Endometrium (tissue), 2 donors: ENCODE measurements around the gene CEACAM1.
"Not testable (repeated sequence)": the region's sequence is repeated elsewhere in the genome, so short reads cannot be mapped to it uniquely, and the experiment has no call there.

Source experiments
- FAIRE-seq: peaks from 2 replicates; lab custom pipeline; 2012; peaks lifted over from hg19 to GRCh38; lab: Jason Lieb, UNC
- donor health status: control.
- donor health status: control.

CEACAM1 gene

DNA sequence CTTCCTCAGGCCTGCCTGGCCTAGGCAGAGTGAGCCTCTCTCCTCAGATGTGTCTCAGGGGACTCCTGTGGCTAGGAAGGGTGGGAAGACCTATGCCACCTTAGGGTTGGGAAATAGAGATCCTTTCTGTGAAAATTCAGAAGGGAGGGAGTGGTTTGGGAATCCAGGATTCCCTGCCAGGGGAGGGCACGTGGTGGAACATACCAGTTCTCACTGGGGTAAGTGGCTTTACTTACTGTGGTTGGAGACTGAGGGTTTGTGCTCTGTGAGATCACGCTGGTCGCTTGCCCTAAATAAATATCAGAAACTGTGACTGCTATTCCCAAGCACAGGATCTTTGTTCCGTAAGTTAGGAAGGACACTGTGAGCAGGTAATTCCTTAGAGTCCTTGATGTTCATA is 16.9 kb downstream of the CEACAM1 start:
- no peak for FAIRE-seq

DNA sequence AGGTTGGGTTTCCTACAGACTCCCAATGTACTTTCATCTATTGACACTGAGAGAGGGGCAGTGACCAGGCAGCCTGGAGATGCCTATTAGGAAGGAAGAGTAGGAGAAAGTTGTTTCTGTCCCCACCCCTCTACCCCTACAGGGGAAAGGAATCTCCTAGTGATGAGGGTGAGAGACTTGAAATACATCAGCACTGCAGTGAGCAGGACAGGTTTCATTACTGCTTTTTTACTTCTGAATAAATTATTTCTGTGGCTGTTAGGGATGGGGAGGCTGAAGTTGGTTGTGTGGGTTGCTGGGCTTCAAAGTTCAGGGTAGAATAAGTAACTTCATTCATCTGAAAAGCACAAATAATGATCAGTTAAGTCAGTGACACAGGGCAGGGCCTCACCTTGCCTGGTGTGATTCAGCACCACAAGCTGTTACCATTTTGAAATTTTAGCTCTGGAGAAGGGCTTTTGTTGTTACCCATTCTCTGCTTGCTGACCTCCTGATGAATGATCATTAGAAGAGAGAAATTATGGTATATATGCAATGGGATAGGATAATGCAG is 19.3 kb downstream of the CEACAM1 start:
- no peak for FAIRE-seq

DNA sequence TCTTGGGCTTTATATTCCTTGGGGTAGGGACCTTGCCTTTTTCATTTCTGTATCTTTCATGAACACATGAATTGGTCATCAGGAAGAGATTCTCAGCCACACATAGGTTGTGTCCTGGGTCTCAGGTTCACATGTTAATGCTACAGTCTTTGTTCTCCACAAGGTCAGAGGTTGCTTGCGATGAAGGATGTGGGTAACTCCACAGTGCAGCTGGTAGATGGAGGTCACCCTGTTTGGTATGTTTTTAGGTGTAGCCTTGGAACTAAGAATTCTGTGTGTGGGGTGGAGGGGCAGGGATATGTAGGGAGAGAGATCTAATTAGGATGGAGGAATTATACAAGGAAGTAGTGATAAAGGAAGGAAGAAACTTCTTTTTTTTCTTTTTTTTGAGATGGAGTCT is 23.2 kb downstream of the CEACAM1 start:
- no peak for FAIRE-seq

DNA sequence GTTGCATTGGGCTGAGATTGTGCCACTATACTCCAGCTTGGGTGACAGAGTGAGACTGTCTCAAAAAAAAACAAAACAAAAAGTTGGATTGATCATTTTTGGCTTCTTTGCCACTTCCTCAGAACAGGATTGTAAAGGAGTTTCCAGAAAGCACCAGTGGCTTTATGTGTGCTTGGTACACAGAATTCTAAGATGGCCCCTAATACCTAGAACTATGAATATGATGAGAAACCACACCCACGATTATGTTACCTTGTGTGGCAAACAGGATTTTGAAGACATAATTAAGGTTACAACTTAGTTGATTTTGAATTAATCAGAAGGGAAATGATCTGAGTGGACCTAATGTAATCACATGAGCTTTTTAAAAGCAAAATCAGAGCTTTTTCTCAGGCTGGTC is 26.5 kb downstream of the CEACAM1 start:
- no peak for FAIRE-seq

DNA sequence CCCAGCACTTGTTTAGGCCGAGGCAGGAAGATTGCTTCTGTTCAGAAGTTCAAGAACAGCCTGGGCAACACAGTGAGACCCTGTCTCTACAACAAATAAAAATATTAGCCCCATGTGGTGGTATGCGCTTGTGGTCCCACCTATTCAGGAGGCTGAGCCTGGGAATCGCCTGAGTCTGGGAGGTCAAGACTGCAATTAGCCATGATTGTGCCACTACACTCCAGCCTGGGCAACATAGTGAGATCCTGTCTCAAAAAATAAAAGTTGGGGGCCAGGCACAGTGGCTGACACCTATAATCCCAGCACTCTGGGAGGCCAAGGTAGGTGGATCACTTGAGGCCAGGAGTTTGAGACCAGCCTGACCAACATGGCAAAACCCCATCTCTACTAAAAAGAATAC is 27.0 kb downstream of the CEACAM1 start:
- FAIRE-seq = not testable (repeated sequence)

DNA sequence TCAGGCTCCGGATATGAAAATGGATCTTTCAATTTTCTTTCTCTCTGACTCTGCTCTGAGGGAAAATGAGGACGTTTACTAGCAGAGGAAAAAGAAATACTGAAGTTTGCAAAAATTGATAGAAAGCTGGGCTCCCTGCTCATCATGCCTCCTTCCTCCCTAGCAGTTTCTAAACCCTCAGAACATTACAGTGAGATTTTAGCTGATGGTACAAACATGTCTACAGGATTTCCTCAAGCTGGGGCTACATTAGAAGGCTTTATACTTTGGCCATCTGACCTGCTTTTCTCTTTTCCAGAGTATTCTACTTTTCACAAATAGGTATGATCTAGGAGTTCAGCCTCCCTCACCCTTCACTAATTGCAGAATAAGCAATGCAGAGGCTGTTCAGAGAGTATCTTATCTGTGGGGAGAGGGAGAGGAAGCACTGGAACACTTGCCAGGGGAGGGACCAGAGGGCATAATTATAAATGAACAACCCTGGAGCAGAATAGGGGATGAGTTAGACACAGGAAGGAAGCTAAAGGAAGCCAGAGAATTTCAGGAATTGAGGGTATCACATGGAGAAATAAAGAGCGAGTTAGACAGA is 30.0 kb downstream of the CEACAM1 start:
- FAIRE-seq = no peak

DNA sequence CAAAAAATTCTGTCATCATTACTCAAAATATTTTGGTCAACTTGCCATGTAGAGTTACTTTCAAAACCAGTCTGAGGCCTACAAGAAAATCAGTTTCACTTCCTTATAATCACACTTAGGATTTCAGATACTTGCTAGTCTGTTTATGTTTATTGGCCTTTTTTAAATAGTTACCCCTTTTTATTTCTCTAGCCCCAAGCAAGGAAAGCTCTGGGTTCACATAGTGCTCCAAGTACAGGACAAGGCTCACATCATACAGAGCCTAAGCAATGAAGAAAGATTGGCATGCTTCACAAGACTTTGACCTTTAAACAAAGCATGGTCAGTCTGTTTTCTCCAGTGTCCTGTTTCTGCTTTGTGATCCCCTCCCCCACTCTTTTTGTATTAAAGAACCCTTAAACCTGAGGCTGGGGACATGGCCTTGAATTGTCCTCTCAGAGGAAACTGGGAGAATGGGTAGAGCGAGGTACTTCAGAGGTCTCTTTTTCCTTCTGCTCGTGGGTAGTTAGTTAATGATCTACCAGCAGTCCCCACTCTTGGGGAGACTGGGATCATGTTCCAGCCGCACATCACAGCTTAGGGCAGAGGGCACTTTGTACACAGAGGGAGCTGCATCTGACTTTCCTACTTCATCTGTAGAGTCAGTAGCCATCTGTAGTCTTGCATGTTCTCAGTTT is 30.7 kb downstream of the CEACAM1 start:
- no peak for FAIRE-seq

DNA sequence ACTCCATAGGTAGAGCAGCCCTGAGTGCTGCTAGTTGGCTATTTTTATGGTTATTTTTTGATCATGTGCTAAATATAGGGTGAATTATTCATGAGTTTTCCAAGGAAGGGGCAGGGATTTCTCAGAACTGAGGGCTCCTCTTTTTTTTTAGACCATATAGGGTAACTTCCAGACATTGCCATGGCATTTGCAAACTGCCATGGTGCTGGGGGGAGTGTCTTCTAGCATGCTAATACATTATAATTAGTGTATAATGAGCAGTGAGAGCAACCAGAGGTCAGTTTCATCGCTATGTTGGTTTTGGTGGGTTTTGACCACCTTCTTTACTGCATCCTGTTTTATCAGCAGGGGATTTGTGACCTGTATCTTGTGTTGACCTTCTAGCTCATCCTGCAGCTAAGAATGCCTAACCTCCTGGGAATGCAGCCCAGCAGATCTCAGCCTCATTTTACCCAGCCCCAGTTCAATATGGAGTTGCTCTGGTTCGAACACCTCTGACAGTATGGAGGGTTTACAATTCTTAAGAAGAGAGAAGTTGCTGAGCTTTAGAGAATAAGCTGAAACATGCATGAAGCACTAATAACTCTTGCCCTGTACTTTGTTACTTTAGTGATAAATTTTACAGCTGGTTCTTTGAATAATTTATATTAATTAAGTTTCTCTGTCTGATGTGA is 31.7 kb downstream of the CEACAM1 start:
- FAIRE-seq = no peak

DNA sequence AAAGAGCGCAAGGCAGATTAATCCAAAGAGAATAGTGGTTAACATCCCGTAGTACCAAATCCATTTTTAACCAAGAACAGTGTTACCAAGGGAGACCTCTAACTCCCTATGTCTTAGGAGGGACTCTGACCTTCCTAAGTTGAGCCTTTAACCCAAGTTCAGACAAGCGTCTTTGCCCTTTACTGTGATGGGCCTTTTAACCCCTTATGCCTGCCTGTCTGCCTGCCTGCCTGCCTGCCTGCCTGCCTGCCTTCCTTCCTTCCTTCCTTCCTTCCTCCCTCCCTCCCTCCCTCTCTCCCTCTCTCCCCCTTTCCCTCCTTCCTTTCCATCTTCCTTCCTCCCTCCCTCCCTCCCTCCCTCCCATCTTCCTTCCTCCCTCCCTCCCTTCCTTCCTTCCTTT is 32.6 kb downstream of the CEACAM1 start:
- no peak for FAIRE-seq

DNA sequence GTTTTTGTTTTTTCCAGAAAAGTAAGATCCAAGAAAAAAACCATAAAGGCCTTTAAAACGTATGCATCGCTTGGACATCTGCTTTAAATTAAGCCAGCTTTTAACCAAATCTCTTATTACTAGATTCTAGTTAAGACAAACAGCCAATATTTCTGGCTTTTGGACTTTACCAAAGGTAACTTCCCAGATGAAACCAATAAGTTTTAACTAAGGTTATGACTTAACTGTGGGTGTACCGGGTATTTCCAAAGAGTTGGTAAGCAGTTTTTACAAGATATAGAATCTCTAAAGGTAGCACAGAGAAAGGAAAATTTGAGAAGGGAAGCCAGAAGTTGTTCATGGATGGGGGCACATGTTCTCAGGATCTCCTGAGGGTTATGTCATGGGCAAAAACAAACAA is 34.0 kb downstream of the CEACAM1 start:
- peak; percentile 55 for FAIRE-seq

DNA sequence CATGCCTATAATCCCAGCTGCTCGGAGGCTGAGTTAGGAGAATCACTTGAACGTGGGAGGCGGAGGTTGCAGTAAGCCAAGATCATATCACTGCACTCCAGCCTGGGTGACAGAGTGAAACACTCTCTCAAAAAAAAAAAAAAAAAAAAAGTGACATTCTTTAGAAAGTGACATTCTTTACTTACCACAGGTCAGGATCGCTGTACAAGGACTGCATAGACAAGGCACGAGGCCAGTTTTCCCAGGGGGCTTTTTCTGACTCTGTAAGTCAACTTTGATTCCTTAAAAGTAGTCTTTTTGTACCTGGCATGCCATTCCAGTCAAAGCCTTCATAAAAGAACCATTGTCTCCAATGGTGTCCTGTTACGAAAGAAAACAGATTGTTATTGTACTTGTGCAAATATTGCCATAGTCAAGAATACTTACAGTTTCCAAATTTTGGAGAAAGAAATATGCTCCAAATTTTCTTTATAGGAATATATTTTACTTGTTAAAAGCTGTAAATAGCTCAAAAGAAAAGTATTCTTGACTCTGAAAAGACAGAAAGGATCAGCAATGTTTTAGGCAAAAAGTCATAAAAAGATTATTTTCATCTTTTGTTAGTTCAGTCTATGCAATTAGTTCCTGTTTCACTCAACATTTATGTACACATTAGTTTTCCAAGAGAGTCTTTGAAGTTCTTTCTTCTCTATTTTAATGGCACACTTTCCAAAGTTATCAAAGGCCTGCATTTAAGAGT is 39.3 kb downstream of the CEACAM1 start:
- peak; percentile 8 for FAIRE-seq

DNA sequence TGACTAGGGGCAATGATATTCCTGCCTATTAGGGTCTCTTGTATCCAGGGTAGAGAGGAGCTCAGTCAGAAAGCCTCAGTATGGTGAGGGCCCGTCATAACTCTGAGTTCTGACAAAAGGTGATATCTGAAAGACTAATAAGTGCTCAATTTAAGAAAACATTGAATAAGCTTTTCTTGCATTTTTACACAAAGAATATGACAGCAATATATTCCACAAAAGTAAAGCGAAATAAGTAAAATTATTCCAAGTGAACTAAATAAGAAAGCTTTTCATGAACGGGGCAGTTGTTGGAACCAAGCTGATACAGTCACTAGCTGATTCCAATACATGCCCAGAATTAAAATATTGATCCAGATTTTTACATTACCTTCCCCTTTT is 40.5 kb downstream of the CEACAM1 start:
- FAIRE-seq = no peak

DNA sequence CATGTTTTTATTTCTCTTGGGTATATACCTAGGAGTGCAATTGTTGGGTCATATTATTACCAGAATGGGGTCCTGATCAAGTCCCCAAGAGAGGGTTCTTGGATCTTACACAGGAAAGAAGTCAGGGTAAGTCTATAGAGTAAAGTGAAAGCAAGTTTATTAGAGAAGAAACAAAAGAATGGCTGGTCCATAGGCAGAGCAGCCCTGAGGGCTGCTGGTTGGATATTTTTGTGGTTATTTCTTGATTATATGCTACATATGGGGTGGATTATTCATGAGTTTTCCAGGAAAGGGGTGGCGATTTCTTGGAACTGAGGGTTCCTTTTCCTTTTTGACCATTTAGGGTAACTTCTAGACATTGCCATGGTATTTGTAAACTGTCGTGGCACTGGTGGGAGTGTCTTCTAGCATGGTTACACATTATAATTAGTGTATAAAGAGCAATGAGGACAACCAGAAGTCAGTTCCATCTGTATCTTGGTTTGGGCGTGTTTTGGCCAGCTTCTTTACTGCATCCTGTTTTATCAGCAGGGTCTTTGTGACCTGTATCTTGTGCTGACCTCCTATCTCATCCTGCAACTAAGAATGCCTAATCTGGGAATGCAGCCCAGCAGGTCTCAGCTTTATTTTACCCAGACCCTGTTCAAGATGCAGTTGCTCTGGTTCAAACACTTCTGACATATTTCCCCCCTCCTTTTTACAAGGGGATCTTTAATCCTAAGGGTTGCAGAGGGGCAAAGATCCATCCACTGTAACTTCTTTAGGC is 41.1 kb downstream of the CEACAM1 start:
- FAIRE-seq = no peak

DNA sequence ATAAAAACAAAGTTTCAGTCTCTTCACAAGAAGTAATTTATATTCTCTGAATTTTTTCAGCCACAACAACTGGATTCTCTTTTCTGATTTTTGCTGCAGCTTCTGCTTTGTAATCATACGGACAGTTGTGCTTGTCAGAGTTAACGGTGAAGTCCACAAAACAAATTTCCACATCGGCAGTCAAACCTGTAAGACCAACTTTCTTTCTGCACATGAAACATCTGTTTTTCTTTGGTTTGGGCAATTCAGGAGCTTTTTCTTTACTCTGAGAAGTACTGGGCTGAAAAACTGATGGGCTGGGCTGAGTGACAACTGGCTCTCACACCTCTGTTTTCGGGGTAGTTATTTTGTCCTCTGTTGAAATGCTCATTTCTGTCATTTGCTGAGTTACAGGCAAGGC is 43.2 kb downstream of the CEACAM1 start:
- FAIRE-seq = not testable (repeated sequence)

DNA sequence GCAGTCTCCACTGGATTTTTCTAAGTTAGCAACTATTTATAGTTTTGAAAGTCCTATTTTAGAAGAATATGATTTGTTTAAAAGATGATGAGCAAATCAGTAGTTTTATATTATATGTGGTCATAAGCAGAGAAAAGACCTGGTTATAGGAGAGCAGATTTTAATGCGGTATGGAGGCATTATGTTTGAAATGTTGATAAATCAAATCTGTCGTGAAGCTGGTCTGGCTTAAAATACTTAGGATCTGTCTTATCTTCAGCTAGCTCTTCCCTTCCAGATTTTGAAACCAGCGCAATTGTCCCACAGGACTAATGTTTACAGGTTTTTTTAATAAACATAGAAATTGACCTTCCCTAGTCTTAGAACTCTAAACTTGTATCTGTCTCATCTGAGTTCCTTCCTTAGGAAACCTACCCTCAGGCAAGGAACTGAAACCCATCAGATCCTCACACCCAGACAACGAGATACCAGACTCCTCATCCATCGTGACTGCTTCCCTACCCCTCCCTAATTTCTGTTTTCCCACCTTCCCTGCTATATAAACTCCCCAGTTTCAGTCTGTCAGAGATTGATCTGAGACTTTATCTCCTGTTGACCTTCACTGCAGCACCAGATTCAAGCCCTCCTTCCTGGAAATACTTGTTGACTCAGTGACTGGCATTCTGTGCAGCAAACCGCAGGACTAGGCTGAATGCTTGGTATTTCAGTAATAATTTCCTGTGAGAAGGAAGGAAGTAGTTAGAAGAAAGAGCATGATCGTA is 47.8 kb downstream of the CEACAM1 start:
- no peak for FAIRE-seq

DNA sequence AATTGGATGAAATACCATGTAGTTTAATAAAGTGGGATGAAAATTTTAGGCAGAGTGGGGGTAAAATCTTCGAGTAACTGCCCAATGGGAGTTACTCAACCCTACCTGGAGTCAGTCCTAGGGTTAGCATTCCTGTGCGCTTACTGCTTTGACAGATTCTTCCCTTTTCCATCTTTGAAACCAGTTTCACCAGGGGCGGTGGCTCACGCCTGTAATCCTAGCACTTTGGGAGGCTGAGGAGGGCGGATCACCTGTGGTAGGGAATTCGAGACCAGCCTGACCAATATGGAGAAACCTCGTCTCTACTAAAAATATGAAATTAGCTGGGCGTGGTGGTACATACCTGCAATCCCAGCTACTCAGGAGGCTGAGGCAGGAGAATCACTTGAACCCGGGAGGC is 48.5 kb downstream of the CEACAM1 start:
- no peak for FAIRE-seq

DNA sequence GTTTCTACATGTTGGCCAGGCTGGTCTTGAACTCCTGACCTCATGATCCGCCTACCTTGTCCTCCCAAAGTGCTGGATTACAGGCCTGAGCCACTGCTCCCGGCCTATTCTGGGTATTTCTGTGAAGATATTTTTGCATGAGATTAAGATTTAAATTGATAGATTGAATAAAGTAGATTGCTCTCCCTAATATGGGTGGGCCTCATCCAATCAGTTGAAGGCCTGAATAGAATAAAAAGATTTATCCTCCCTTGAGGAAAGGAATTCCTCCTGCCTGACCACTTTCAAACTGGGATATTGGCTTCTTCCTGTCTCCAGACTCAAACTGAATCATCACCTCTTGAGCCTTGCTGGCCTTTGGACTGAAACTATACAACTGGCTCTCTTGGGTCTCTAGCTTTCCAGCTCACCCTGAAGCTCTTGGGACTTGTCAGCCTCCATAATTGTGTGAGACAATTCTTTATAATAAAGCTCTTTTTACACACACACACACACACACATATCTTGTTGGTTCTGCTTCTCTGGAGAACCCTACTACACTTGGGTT is 49.4 kb downstream of the CEACAM1 start:
- FAIRE-seq = no peak

DNA sequence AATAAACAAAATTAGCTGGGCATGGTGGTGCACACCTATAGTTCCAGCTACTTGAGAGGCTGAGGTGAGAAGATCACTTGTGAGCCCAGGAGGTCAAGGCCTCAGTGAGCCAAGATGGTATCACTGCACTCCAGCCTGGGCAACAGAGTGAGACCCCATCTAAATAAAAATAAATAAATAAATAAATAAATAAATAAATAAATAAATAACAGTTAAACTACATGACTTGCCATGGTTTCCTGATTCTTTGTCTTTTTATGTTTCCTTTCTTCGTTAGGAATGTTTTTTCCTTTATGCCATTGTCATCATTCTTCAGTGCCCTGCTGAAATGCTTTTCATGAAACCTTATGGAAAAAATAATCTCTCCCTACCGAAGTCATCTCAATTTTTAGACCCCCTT is 50.3 kb downstream of the CEACAM1 start:
- no peak for FAIRE-seq

DNA sequence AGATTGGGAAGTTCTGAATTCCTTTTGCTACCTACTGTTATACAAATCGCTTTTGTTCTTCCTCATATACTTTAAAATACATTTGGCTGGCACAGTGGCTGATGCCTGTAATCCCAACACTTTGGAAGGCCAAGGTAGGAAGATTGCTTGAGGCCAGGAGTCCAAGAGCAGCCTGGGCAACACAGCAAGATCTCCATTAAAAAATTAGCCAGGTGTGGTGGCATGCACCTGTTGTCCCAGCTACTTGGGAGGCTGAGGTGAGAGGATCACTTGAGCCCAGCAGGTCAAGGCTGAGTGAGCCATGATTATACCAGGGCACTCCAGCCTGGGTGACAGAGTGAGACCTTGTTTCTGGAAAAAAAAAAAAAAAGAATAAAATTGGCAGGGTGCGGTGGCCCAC is 51.2 kb downstream of the CEACAM1 start:
- no peak for FAIRE-seq

DNA sequence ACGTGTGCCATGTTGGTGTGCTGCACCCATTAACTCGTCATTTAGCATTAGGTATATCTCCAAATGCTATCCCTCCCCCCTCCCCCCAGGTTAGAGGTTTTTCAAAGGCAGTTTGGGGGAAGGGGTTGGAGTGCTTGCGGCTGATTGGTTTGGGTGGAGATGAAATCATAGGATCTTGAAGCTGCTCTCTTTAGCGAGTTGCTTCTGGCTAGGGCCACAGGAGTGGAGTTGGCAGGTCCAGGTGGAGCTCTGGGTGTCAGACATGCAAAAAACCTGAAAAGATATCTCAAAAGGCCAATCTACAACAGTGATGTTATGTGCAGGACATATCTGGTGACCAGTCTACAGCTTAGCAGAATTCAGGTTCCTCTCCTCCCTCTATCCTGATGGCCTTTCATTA is 52.9 kb downstream of the CEACAM1 start:
- no peak for FAIRE-seq

DNA sequence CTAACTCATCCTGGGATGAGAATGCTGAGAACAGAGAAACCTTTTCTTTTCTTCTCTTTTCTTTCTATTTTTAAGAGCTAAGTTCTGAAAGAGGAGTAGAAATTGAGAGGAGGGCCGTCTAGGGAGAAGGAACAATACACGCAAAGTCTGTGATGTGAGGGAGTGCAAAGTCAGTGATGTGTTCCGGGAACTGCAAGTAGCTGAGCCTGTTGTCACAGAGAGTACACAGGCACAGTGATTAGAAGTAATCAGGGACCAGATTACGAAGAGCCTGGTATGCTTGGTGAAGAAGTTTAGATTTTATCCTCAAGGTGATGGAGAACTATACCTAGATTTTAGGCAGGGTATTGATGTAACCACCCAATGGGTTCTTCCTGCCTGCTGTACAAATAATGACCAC is 53.5 kb downstream of the CEACAM1 start:
- no peak for FAIRE-seq
